HG03469 (cell line): ENCODE results near the gene NEXN.

Experiments
- ATAC-seq: cut with Tn5 transposase; IDR thresholded peaks from one replicate; pipeline ENCODE4 v1.9.1; 2021; ENCODE audit warnings: mild to moderate bottlenecking, moderate library complexity, moderate number of reproducible peaks; ENCODE audit not compliant: unreplicated experiment

The NEXN gene

DNA sequence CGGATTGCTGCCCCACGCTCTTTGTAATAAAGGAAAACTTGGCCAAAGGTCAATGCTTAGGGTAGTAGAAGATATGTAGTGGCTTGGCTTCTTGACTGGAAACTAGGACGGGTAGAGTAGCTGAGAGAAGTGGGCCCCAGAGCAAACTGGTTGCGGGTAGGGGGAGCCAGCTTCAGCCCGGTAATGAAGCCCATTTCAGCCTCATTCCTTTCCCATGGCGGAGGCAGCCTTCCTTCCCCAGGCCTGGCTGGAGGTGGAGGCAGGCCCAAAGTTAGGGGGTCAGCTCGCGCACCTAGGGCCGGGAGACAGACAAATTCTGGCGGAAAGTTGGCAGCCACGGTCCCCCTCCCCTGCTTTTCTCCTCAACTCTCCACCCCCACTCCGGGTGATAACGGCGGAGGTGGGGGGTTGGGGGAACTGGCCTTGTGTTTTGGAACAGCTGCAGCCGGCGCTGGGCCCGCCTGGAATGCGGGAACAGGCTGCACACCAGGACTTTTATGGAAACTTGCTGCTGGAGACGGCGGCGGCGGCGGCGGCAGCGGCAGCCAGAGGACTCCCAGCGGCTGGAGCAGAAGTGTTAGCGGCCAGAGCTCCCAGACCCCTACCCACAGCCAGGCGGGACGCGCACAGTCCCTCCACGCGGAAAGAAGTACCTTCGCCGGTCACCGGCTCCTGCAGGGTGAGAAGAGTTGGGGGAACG lies at the start of gene NEXN:
Gene NEXN (plus strand): TSS at position 544 of the 700 bp plus-strand sequence. CDS start 27,483 bp downstream, outside the sequence.
- ATAC-seq, result no peak

DNA sequence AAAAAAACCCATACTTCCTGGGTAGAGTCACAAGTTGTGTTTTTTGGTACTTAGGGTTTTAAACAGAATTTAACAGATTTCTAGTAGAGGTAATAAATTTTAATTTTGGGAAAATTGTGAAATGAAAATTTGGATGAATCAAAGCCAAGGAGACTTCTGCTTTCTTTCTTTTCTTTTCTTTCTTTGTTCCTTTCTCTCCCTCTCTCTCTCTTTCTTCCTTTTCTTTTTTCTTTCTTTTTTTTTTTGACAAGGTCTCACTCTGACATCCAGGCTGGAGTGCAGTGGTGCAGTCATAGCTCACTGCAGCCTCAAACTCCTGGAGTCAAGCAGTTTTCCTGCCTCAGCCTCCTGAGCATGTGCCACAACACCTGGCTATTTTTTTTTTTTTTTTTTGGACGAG lies 46.9 kb upstream of the NEXN start:
- ATAC-seq, result no peak

DNA sequence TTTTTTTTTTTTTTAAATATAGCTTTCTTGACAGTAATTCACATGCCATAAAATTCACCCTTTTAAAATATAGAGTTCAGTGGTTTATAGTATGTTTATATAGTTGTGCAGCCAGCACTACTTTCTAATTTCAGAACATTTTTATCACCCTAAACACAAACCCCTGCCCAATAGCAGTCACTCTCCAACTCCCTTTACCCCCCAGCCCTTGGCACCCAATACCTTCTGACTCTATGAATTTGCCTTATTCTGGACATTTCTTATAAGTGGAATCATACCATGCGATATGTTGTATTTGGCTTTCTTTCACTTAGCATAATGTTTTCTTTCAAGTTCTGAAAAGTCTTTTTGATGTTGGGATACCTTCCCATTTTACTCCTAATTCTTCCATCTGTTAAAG lies 42.5 kb upstream of the NEXN start:
- no peak for ATAC-seq

DNA sequence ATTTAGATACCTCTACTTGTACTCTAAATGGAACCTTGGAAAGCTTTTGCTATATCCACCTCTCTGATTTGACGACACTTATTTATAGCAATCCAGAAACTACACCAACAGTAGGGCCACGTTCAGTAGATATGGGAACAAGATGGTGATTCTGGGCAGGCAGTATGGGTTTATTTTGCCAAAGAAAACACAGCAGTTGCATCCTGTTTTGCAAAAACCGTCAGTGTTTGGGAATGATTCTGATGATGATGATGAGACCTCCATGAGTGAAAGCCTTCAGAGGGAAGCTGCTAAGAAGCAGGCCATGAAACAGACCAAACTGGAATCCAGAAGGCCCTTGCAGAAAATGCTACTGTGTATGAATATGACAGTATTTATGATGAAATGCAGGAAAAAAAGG lies 41.5 kb upstream of the NEXN start:
- no peak for ATAC-seq

DNA sequence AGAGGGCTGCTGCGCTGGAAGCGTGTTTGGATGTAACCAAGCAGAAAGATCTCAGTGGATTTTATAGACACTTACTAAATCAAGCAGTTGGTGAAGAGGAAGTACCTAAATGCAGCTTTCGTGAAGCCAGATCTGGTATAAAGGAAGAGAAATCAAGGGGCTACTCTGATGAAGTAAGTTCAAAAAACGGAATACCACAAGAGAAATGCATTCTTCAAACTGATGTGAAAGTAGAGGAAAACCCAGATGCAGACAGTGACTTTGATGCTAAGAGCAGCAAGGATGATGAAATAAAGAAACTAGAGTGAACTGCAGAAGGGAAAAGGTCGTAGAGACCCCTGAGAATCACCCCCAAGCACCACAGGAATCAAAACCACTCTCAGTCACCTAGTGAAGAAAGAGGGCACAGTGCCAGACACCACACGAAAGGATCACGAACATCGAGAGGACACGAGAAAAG lies 40.8 kb upstream of the NEXN start:
- ATAC-seq, result no peak

DNA sequence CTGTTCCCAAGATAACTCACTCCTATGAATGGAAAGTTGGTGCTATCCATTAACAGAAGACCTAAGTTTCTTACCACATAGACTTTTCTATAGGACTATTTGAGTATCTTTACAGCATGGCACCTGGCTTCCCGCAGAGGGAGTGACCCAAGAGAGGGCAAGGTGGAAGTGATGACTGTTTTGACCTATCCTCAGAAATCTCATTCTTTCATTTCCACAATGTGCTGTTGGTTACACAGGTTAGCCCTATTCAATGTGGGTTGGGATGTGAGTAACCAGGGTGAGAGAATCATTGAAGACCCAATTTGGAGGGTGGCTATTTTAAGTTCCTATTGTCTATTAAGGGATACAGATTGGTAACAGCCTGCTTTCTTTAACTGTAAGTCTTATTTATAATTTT lies 38.3 kb upstream of the NEXN start:
- no peak for ATAC-seq

DNA sequence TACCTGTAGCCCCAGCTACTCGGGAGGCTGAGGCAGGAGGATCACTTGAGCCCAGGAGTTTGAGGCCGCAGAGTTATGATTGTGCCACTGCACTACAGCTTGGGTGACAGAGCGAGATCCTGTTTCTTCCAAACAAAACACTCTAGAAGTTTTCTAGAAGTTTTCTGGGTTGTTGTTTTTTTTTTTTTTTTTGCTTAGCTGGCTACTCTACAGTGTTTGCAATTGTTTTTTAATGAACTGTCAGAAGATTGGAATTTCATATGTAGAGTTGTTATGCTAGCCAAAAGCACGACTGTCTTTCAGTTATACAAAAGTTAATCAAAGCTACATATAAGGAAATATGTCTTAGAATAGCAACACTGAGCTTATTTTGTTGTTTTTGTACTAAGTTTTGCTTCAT lies 30.9 kb upstream of the NEXN start:
- no peak for ATAC-seq

DNA sequence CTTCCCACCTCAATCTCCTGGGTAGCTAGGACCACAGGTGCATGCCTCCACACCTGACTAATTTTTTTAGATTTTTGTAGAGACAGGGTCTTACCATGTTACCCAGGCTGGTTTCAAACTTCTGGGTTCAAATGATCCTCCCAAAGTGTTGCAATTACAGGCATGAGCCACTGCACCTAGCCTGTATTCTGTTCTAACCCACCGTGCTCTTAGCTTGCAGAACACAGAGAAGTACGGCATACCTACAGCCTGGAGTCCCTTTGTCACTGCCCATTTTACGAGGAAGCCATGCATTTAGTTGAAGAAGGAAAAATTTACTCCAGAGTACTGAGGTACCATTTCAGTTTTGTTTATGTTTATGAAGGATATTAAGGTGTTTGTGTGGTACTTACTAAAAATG lies 29.7 kb upstream of the NEXN start:
- no peak for ATAC-seq

DNA sequence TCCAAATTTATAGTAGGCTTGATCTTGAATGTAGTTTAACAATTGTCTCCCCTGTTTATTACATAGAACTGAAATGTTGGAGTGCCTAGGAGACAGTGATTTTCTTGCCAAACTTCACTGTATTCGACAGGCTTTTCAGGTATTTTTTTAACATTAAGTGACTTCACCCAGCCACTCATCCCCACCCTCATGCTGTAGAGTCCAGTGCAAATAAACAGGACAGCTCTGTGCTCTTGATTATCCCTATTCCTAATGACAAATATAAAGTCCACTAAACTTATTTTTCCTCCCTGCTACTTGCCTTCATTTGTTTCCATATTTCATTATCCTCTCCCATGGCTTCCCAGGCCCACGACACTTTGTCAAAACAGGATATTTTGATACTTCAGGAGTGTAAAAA lies 29.2 kb upstream of the NEXN start:
- ATAC-seq, result no peak

DNA sequence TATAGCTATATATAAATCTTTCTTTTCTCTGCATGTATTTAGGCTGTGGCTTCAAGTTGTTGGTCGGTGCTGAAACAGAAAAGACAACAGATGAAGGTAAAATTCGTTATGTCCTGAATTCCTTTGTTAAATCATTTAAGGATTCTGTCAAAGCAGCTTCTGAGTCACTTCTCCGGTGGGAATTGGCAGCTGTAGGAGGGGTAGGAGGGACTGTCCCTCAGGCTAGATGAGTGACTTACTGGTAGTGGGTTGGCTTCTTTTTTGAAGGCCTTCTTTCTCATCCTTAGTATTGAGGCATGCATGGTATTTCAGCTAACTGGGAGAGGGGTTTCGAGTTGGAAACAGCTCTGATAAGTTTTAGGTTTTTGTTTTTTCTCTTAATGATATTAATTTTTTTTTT lies 22.1 kb upstream of the NEXN start:
- no peak for ATAC-seq

DNA sequence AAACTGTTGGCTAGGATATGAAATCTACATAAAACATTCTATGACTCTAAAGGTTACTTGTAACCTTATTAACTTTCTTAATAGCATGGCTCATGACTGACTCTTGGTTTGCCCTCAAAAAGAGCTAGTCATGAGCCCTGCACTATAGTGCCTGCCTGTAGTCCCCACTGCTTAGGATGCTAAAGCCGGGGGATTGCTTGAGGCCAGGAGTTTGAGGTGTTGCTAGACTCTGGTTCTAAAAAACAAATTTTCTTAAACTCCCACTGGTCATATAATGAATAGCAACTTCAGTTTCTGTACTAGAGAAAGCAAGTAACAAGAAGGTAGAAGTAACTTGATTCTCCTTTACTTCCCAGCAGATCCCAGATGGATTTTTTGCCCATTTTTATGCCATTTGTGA lies 15.8 kb upstream of the NEXN start:
- no peak for ATAC-seq

DNA sequence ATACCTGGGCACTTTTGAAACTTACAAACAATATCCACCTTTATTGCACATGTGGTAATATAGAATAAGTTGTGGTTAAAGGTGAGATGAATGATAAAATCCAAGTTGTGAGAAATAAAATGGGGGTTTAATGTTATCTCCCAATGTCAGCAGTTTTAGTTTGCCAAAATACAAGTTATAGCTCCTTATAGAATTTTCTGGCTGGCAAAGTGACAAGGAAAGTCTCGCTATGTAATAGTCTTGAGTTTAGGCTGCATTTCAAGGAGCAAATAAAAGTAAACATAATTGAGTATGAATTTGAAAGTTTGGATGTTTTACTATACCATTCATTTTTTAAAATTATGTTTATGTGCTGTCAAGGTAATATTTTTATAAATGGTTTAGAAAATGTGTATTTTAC lies 15.0 kb upstream of the NEXN start:
- ATAC-seq, result no peak

DNA sequence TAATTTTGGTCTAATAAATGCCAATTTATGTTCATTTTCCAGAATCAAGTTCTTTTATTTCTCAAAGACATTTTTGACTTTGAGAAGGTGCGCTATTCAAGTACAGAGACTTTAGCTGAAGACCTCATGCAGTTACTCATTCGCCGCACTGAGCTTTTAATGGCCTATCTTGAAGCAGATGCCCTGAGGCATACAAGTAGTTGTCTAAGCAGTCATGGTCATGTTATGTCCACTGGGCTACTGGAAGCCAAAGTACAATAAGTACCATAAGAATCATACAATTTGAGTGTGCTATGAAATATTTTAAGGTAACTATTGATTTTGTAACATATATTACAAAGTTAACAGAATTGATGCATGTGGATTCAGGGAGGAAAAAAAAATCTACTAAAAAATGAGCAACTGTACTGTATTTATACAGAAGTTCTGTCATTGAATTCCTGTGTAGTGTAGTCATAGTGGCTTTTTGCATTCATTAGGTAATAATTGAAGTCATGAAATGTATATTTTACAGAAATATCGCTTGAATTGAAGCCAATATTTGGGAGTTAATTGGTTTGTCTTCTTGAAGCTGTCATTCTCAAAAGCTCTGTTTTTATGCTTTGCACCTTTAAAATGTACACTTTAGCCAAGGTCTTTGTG lies 13.5 kb upstream of the NEXN start:
- no peak for ATAC-seq

DNA sequence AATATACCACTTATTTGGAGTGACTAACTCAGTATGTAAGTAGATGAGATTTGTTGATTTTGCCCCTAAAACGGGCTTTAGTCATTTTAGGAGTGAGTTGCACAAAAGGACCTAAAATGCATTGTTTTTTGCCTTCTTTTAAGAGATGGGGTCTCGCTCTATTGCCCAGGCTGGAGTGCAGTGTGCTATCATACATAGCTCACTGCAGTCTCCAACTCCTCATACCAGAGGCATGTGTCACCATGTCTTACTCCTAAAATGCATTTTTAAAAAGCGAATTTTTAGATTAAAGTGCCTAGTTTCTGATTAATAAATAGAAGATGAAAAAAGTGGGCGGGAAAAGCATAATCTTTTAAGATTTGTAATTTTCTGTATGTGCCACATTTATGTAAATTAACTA lies 11.5 kb upstream of the NEXN start:
- no peak for ATAC-seq

DNA sequence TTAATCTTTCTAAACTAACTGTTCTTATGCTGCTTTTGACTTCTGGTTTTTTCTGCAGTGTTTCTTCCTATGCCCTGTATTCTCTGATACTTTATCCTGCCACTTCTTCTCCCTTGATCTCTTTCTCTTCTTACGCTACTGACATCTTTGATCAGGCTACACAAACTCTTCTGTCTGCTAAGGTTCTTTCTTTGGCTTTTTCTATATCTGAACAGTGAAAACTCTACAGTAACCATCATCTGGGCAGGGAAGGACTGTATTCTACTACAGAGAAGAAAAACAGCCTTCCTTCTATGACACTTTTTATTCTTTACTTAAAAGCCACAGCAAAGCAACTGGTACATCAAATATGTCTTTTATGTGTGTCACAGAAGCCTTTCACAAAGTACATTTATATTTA lies 7.4 kb upstream of the NEXN start:
- no peak for ATAC-seq

DNA sequence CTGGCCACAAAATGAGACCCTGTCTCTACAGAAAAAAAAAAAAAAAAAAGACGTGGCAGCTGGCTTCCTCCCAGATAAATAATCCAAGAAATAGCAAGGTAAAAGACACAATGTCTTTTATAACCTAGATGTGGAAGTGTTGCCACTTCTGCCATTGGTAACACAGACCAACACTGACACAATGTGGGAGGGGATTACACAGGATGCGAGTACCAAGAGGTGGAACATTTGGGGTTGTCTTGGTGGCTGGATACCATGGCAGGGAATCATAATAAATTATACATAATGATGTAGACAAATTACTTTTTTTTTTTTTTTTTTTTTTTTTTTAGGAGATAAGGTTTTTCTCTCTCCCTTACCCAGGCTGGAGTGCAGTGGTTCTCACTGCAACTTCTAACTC lies 6.0 kb upstream of the NEXN start:
- no peak for ATAC-seq

DNA sequence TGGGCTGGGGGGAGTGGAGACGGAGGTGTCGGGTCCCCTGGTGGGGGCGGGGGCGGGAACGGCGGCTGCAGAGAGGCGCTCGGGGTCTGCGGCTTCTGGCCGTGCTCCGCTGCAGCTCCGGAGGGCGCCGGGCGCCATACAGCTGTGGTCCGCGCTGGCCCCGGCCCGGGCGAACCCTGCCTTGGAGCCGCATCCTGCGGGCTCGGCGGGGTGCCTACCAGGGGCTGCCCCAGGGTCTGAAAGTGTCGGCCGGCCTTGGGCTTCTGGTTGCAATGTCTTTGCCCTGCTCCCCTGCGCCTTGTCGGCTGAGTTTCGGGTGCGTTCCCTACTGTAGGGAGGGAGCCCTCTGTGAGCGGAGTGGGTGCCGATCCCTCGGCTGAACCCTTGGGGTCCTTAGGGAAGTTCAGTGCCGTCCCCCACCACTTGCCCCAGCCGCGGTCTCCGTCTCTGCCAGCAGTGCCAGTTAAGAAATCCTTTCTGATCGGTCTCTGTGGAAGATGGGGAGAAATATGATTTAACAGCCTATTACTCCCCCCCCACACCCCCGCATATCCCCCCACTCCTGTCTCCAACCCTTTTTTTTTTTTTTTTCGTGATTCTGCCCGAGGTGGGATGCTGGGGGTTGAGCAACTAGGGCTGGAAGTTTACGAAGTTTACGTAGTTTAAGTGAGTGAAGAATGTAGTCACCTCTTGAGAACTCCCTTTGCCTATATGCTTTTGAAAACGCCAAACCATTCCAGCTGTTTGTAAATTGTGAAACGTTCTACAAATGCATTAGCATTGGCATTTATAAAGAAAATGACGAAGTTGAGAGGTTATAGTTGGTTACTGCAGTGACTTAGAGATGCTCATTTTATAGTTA lies 588 bp downstream of the NEXN start:
- no peak for ATAC-seq

DNA sequence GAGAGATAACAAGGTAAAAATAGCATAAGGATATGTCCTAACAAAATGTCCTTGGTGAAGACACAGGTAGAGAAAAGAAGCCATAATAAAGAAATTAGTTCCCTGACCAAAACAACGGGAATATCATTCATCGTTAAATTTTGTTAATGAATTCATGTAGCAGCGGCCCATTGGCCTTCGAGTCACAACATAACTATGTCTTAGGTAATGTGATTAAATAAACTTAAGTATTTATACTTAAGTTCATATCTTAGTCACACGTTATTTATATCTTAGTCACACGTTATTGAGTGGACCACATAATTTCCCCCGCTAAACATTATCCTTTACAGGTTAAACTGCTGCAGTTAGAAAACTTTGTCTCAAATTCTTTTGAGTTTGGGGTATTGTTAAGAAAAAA lies 1.2 kb downstream of the NEXN start:
- ATAC-seq, result no peak

DNA sequence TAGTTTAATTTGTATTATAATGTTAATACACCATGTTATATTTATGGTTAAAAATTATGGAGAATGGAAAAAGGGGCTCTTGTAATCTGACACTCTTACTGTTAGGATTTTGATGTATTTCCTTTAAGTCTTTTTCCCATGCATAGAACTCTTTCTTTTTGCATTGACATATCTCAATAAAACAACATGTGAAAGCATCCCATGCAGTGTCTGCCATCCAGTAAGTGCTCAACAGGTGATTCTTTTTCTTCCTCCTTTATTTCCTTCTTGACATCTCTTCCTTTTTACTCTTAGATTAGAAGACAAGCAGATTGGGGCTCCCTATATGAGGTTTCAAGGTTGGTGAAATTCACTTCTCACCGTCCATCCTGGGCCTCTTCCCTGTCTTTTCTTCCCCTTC lies 2.8 kb downstream of the NEXN start:
- ATAC-seq, result no peak

DNA sequence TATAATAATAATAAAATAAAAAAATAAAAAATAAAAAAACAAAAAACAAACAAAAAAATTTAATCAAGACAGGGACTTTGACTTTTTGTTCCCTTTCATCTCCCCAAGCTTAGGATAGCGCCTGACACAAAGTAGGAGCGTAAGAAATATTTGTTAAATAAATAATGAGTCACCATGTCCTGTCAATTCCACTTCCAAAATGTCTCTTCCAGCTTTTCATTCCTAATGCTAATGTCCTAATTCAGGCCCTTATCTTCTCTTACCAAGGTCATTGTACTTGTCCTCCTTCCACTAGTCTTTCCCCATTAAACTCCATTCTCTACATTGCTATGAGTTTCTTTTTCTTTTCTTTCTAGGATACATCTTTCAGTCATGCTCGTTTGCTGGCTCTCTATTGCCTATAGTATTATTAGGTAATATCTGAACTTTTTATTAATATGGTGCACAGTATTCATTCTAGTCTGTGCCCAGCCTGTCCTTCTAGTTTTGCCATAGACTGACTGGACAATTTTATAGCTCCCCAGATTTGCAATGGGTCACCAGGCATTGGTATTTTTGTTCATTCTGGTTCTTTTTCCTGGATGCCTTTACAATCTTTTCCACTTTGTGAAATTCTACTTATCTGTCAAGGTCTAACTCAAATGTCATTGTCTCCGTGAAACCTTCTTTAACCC lies 11.4 kb downstream of the NEXN start:
- ATAC-seq, result no peak

DNA sequence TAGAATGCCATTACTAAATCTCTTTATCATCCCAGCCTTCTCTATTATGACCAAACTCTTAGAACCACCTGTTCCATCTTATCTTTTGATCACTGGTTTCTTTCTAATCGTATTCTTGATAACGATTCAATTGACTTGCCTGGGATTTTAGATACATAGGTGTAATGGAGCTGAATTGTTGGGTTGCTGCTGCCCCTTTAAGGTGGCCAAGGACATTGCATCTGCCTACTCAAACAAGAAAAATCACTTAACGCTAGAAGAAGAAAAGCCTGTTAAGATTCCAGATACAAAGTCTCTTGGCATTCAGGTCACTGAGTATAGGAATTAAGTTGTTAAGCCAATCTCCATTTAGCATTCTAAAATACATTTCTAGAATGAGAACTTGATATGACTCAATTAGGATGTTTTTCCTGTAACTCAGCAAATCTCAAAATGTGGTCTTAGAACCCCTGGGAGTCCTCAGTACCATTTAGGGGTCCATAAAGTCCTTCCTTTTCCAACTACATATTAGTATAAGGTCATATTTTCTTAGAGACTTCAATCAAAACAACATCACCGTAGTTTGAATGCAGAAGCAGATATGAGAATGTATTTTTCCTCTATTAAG lies 12.4 kb downstream of the NEXN start:
- ATAC-seq, result no peak
